ENCODE results near the gene LDLR.

Gene LDLR

GRCh38 chr19:11127905-11128304 is 38.6 kb downstream of the LDLR start:
- no peak for DNase-seq (ENCODE audit: low read depth in 2 of 2)
- no peak for TF ChIP-seq CTCF (IDR thresholded peaks at IDR 0.05; ENCODE audit: low read depth, low read length)
- no peak overlapping the region for H3K4me3 ChIP-seq (replicated peaks in 1 of 2; ENCODE audit: low read depth in 2 of 2, low read length in 2 of 2)

GRCh38 chr19:11130824-11131455 is 41.7 kb downstream of the LDLR start:
- no peak overlapping the region for H3K4me3 ChIP-seq (replicated peaks in 1 of 2; ENCODE audit: low read depth in 2 of 2, low read length in 2 of 2)
- peak; percentile 94 for TF ChIP-seq CTCF (IDR thresholded peaks at IDR 0.05; ENCODE audit: low read depth, low read length)
- peak; percentile 79 to 85 for DNase-seq (ENCODE audit: low read depth in 2 of 2)

- no peak for TF ChIP-seq CTCF (IDR thresholded peaks at IDR 0.05; ENCODE audit: low read depth, low read length)
- no peak for DNase-seq (ENCODE audit: low read depth in 2 of 2)
- no peak overlapping the region for H3K4me3 ChIP-seq (replicated peaks in 1 of 2; ENCODE audit: low read depth in 2 of 2, low read length in 2 of 2)
These were observed 42.2 kb downstream of the LDLR start for GRCh38 chr19:11131471-11131870.

- TF ChIP-seq CTCF (IDR thresholded peaks at IDR 0.05; ENCODE audit: low read depth, low read length): no peak
- H3K4me3 ChIP-seq (replicated peaks in 1 of 2; ENCODE audit: low read depth in 2 of 2, low read length in 2 of 2): no peak overlapping the region
- DNase-seq (ENCODE audit: low read depth in 2 of 2): no peak
These were observed 47.3 kb downstream of the LDLR start for GRCh38 chr19:11136400-11137101.

GRCh38 chr19:11137542-11138384 is 48.5 kb downstream of the LDLR start:
- DNase-seq (ENCODE audit: low read depth in 2 of 2): peak; percentile 93 to 95

More at GRCh38 chr19:11137542-11138384, 48.5 kb downstream of the LDLR start:
- TF ChIP-seq CTCF (IDR thresholded peaks at IDR 0.05; ENCODE audit: low read depth, low read length): peak; percentile 83
- peak overlapping the region in 1 of 2 donors; percentile 32 for H3K4me3 ChIP-seq (replicated peaks in 1 of 2; ENCODE audit: low read depth in 2 of 2, low read length in 2 of 2)
